GM18873 (cell line): Measurements from ENCODE around the gene DNAL4.
"Not testable (repeated sequence)": the region's sequence is repeated elsewhere in the genome, so short reads cannot be mapped to it uniquely, and the experiment has no call there.

Source experiments
- ATAC-seq: cut with Tn5 transposase; IDR thresholded peaks from one replicate; pipeline ENCODE4 v1.9.1; 2021; ENCODE audit warnings: mild to moderate bottlenecking, moderate library complexity, moderate number of reproducible peaks; ENCODE audit not compliant: unreplicated experiment, low FRiP score

Gene DNAL4

GRCh38 chr22:38828191-38828590 is 34.2 kb upstream of the DNAL4 start:
- no peak for ATAC-seq

GRCh38 chr22:38827510-38827909 is 33.6 kb upstream of the DNAL4 start:
- ATAC-seq = no peak

GRCh38 chr22:38826801-38827200 is 32.9 kb upstream of the DNAL4 start:
- no peak for ATAC-seq

DNA sequence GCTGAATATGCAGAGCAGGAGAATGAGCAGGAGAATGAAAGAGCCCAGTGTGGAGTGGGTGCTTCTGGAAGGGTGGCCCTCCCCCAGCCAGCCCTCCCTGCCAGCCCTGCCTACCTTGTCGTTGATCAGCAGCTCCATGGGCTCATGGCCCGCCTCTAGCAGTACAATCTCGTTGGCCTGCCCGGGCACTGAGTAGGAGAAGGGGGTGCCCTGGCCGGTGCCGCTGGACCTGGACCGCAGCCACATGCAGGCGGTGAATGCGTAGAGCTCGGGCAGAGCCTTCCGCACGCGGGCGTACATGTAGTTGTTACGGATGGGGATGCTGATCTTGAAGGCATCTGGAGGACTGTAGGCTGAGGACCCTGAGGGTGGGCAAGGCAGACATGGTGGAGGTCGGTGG is 32.4 kb upstream of the DNAL4 start:
- no peak for ATAC-seq

DNA sequence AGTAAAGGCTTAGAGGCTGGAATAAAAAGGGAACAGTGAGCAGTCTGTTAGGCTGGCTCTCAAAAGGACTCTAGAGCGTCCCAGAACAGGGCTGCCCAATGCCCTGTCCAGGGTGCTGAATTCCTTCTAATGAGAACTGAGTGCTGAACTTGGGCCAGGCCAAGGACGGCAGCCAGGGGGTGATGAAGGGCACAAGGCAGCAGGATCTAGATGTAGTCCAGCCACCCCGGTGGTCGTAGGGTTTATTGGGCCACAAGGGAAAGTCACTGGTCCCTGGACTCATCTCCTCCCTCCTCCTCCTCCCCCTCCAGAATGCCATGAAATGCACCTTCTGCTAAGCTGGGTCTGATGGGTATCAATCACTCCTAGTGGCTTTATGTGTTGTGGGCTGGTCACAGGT is 30.6 kb upstream of the DNAL4 start:
- no peak for ATAC-seq

- no peak for ATAC-seq
Observed at GRCh38 chr22:38823637-38824036, 29.7 kb upstream of the DNAL4 start.

GRCh38 chr22:38823076-38823475 is 29.1 kb upstream of the DNAL4 start:
- no peak for ATAC-seq

DNA sequence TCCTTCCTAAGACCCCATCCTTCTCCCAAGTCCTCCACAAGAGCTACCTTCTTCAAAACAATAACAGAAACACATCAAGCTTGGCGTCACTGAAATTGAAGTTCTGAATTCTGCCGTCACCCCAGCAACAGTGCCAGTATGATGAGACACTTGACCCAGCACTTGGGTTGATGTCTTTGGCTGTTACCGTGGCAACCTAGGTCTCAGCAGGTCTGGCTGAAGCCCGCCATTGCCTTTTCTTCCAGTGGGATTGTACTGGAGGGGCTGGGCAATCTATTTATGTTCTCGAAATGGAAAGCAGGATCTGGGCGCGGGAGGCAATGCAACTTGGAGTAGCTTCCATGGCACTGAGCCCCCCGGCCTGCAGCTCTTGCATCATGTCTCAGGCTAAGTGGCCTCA is 26.1 kb upstream of the DNAL4 start:
- ATAC-seq = no peak

DNA sequence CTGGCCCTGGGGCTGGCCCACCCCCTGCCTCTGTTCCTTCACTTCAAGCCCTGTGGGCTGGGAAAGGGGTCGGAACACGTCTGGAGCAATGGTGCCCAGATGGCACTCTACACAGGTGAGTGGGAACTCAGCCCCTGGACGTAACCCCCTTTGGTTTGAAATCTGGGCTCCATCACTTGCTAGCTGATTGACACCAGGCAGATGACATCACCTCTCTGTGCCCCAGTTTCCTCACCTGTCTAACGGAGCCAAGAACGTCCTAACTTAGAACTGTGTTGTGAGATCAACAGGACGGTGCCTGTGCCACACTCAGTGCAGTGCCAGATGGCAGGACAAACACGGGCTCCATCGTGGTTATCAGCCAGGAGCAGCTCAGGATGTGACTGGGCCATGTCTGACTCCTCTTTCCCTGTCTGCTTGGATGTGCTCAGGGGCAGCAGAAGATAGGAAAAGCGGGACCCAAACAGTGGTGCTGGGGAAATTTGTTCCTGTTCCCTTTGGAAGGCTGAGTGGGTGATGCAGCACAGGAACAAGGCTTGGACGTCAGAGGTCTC is 25.5 kb upstream of the DNAL4 start:
- no peak for ATAC-seq

- ATAC-seq = no peak
Observed at GRCh38 chr22:38817196-38817595, 23.3 kb upstream of the DNAL4 start.

- ATAC-seq = no peak
Observed at GRCh38 chr22:38815842-38816241, 21.9 kb upstream of the DNAL4 start.

DNA sequence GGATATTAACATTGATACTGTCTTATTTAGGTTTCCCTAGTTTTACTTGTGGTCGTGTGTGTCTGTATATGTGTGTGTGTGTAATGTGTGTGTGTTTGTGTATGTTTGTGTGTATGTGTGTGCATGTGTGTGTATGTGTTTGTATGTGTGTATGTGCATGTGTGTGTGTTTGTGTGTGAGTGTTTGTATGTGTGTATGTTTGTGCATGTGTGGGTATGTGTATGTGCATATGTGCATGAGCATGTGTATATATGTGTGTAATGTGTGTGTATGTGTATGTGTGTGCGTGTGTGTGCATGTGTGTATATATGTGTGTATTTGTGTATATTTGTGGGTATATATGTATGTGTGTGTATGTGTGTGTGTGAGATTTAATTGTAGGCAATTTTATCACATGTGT is 17.3 kb upstream of the DNAL4 start:
- ATAC-seq = no peak

DNA sequence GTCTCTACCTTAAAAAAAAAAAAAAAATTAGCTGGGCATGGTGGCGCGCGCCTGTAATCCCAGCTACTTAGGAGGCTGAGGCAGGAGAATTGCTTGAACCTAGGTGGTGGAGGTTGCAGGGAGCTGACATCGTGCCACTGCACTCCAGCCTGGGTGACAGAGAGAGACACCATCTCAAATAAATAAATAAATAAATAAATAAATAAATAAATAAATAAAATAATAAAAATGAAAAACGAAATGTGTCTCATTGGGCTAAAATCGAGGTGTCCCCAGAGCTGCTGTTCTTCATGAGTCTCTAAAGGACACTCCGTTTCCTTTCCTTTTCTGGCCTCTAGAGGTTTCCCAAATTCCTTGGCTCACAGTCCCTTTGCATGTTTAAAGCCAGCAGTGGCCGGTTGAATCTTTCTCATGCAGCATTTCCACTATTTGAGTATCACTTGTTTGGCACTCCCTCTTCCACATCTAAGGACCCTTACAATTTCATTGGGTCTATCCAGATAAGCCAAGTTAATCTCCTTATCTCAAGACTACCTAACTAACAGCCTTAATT is 11.2 kb upstream of the DNAL4 start:
- not testable (repeated sequence) for ATAC-seq

DNA sequence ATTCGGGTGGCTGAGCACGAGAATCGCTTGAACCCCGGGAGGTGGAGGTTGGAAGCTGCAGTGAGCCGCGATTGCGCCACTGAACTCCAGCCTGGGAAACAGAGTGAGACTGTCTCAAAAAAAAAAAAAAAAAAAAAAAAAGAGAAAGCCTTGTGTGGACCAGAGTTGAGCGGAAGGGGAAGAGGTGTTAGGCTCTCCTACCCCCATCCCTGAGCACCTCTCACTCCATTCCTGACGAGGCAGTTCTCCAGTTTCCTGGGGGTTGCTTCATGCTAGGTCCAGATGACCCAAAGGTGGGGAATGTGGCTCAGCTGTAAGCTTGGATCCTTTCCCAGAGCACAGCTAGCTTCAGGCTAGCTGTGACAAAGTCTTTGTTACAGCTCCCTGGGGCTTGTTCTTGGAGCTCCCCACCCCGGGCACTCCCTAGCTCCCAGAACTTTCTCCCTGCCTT is 8.8 kb upstream of the DNAL4 start:
- ATAC-seq = no peak

GRCh38 chr22:38799265-38800002 is 5.5 kb upstream of the DNAL4 start:
- ATAC-seq = no peak

- ATAC-seq = no peak
Observed at GRCh38 chr22:38798496-38798895, 4.6 kb upstream of the DNAL4 start.

DNA sequence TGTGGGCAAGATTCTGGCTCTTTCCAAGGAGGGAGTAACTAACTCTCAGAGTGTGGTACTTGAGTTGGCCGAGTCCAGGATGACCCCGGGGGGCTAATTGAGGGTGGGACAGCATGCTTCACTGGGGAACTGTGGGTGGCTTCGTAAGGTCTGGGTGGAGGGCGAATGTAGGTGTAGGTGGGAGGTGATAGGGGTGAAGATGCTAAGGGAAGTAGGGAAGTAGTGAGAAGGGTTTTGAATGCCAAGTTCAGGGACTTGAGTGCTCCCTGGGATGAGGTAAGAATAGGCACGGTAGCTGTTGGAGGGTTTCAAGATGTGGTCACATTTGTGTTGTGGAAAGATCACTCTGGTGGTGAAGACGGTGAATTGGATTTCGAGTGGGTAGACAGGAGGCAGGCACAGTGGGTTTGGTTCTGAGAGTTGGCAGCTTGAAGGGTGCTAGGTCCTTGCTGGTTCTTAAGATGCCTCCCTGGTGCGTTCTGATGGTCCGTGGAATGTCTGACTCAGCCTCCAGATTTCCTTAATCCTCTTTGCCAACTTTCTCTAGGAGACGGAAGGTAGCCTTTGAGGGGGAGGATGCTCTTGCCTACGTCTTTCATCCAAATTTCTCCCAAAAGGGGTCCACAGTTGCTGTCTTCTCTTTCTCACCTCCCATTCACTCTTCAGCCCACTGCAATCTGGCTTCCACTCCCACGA is 2.5 kb upstream of the DNAL4 start:
- no peak for ATAC-seq

DNA sequence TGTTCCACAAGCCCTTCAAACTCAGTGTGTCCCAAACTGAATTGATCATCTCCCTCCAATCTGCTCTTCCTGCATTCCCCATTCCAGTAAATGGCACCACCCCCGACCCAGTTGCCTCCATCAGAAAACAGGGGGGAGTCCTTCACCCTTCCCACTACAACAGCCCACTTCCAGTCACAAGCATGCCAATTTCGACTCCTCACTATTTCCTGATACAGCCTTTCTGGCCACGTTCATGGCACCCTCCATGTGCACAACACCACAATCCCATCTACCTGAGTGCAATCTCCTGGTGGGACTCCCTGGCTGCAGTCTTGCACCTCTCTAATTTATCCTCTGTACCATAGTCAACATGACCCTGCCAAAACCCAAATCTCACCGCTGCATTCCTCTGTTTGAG is 1.6 kb upstream of the DNAL4 start:
- ATAC-seq = no peak

- ATAC-seq = no peak
Observed at GRCh38 chr22:38793317-38793716, 626 bp downstream of the DNAL4 start.

DNA sequence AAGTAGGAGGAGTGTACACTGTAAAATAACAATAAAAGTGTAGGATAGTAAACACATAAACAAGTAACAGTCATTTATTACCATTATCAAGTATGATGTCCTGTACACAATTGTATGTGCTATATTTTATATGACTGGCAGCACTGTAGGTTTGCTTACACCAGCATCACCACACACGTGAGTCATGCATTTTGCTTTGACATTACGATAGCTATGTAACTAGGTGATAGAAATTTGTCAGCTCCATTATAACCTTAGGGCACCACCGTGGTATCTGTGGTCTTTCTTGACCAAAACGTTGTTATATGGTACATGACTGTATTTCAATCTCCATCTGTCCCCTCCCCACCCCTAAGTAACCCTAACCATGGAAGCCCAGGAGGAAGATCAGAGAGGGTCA is 1.1 kb downstream of the DNAL4 start:
- no peak for ATAC-seq

GRCh38 chr22:38789606-38790005 is 4.3 kb downstream of the DNAL4 start:
- ATAC-seq = no peak

- ATAC-seq = no peak
Observed at GRCh38 chr22:38788846-38789245, 5.1 kb downstream of the DNAL4 start.
